Endodermal cell (in vitro differentiated cells): ENCODE data around the gene ADGB. TPM values are rescaled to one million over a fixed set of nuclear protein-coding genes. Genes with fewer than 3 reads are reported as not detected.

Source experiments
- DNase-seq: peaks from one replicate; pipeline ENCODE4 v3.0.0-alpha.2; 2017
- H3K27ac ChIP-seq: 2 replicates; pipeline ENCODE4 v1.5.1; 2013; ENCODE audit warnings: mild to moderate bottlenecking, low read depth, low read length, moderate library complexity
- H3K27me3 ChIP-seq: 2 replicates; pipeline ENCODE4 v1.6.1; 2013; ENCODE audit warnings: mild to moderate bottlenecking, low read length, moderate library complexity; ENCODE audit not compliant: insufficient read depth, control insufficient read depth, poor library complexity, severe bottlenecking
- H3K36me3 ChIP-seq: 2 replicates; pipeline ENCODE4 v1.7.0; 2013; ENCODE audit warnings: mild to moderate bottlenecking, low read length, moderate library complexity; ENCODE audit not compliant: control insufficient read depth, insufficient read depth
- H3K4me1 ChIP-seq: one replicate; pipeline ENCODE4 v1.7.0; 2013; ENCODE audit warnings: low read length; ENCODE audit not compliant: control insufficient read depth, insufficient read depth
- H3K4me3 ChIP-seq: 2 replicates; pipeline ENCODE4 v1.5.1; 2013; ENCODE audit warnings: mild to moderate bottlenecking, low read length, moderate library complexity
- H3K9ac ChIP-seq: 2 replicates; pipeline ENCODE4 v1.6.1; 2013; ENCODE audit warnings: mild to moderate bottlenecking, low read length, moderate library complexity; ENCODE audit not compliant: poor library complexity, severe bottlenecking; ENCODE audit errors: extremely low read depth
- H3K9me3 ChIP-seq: 2 replicates; pipeline ENCODE4 v1.6.1; 2013; ENCODE audit warnings: mild to moderate bottlenecking, low read length, moderate library complexity; ENCODE audit not compliant: control insufficient read depth
- H3K27ac Mint-ChIP-seq: 2 replicates; pipeline ENCODE4 v1.8.0; 2020; ENCODE audit warnings: mixed read lengths
- H3K27me3 Mint-ChIP-seq: 2 replicates; pipeline ENCODE4 v1.8.0; 2021; ENCODE audit warnings: mild to moderate bottlenecking, mixed read lengths; ENCODE audit not compliant: insufficient read depth
- H3K36me3 Mint-ChIP-seq: 2 replicates; pipeline ENCODE4 v1.8.0; 2020; ENCODE audit warnings: low read depth, mixed read lengths
- H3K4me1 Mint-ChIP-seq: 2 replicates; pipeline ENCODE4 v1.8.0; 2020; ENCODE audit warnings: mixed read lengths
- H3K4me3 Mint-ChIP-seq: 2 replicates; pipeline ENCODE4 v1.8.0; 2020; ENCODE audit warnings: mild to moderate bottlenecking, moderate library complexity, mixed read lengths
- H3K9me3 Mint-ChIP-seq: 2 replicates; pipeline ENCODE4 v1.8.0; 2020; ENCODE audit warnings: mild to moderate bottlenecking, mixed read lengths
- CTCF ChIP-seq: fragments of 200-600 bp; sonication (generic); conservative IDR thresholded peaks from 2 replicates; pipeline ENCODE4 v1.5.0; 2021; ENCODE audit warnings: antibody characterized with exemption, mild to moderate bottlenecking
- WGBS, 2 experiments: methylation state at CpG; one replicate each; pipeline versions ENCODE4 v1.1.5 to v1.1.7; 2013; ENCODE audit warnings: missing lambda C conversion rate in 2 of 2, mixed read lengths in 1 of 2; ENCODE audit not compliant: insufficient coverage in 1 of 2, insufficient read length in 1 of 2; 5-methylcytosine and 5-hydroxymethylcytosine counted together
- total RNA-seq, 2 donors: library from RNA; stranded (reverse); fragmentation: NEBNext Ultra II Directional in 1 of 2; extraction: Animal tissue kit (Norgen Biotek cat#: 25700) in 1 of 2; gene quantifications; 2 replicates in 1 of 2; 3 replicates in 1 of 2; pipeline ENCODE4 v1.2.1, GENCODE V29; 2021

The ADGB gene
- total RNA-seq, 2 donors from 2014 or later: 0.37 to 1.3 TPM

GRCh38 chr6:146857180-146857979 lies 258.6 kb downstream of the ADGB start:
- TF ChIP-seq CTCF: peak; percentile 99
- no peaks in the 10 kb centered on the region for H3K9me3 Mint-ChIP-seq
- no peaks in the 10 kb centered on the region for H3K27me3 ChIP-seq
- H3K36me3 Mint-ChIP-seq: no peaks in the 10 kb centered on the region
- H3K4me3 Mint-ChIP-seq: peak overlapping the region; percentile 48
- no peak overlapping the region for H3K27ac Mint-ChIP-seq
- peak overlapping the region; percentile 24 for H3K4me3 ChIP-seq
- H3K27me3 Mint-ChIP-seq: no peaks in the 10 kb centered on the region
- peaks cover 4% of the 10 kb centered on the region for H3K4me1 Mint-ChIP-seq
- no peaks in the 10 kb centered on the region for H3K4me1 ChIP-seq
- H3K9me3 ChIP-seq: no peaks in the 10 kb centered on the region
- H3K9ac ChIP-seq: no peak overlapping the region
- WGBS, 2 experiments: 16 to 18% methylated on average over 9 to 27 of the region's 27 CpGs
- no peaks in the 10 kb centered on the region for H3K36me3 ChIP-seq
- H3K27ac ChIP-seq: no peak overlapping the region
- peak; percentile 93 for DNase-seq

- Histone ChIP-seq H3K4me1 (no peaks in the 10 kb centered on the region), H3K9ac (no peak overlapping the region), H3K9me3 (no peaks in the 10 kb centered on the region), H3K36me3 (no peaks in the 10 kb centered on the region), H3K27me3 (no peaks in the 10 kb centered on the region), H3K27ac (no peak overlapping the region), H3K4me3 (peak overlapping the region; percentile 24)
- 36 to 40% methylated on average over 1 to 5 of the region's 5 CpGs for WGBS, 2 experiments
- DNase-seq: peak; percentile 75
- no peaks in the 10 kb centered on the region for H3K27me3 Mint-ChIP-seq
- H3K9me3 Mint-ChIP-seq: no peaks in the 10 kb centered on the region
- no peak overlapping the region for H3K27ac Mint-ChIP-seq
- H3K4me1 Mint-ChIP-seq: peaks cover 4% of the 10 kb centered on the region
- no peak for TF ChIP-seq CTCF
- no peaks in the 10 kb centered on the region for H3K36me3 Mint-ChIP-seq
- H3K4me3 Mint-ChIP-seq: peak overlapping the region; percentile 48
These were observed 259.2 kb downstream of the ADGB start for GRCh38 chr6:146857980-146858347.

- Histone ChIP-seq H3K36me3 (no peaks in the 10 kb centered on the region), H3K27me3 (no peaks in the 10 kb centered on the region), H3K27ac (no peak overlapping the region), H3K9ac (no peak overlapping the region), H3K9me3 (no peaks in the 10 kb centered on the region), H3K4me3 (no peak overlapping the region), H3K4me1 (no peaks in the 10 kb centered on the region)
- 97 to 100% methylated on average over 3 to 4 of the region's 4 CpGs for WGBS, 2 experiments
- no peak for TF ChIP-seq CTCF
- no peak overlapping the region for H3K27ac Mint-ChIP-seq
- no peaks in the 10 kb centered on the region for H3K9me3 Mint-ChIP-seq
- H3K27me3 Mint-ChIP-seq: no peaks in the 10 kb centered on the region
- DNase-seq: no peak
- H3K4me3 Mint-ChIP-seq: no peak overlapping the region
- H3K4me1 Mint-ChIP-seq: peaks cover 4% of the 10 kb centered on the region
- H3K36me3 Mint-ChIP-seq: no peaks in the 10 kb centered on the region
These were observed 260.4 kb downstream of the ADGB start for GRCh38 chr6:146859206-146859605.
